ENCODE results near the gene GINS2.

GINS2 gene

DNA sequence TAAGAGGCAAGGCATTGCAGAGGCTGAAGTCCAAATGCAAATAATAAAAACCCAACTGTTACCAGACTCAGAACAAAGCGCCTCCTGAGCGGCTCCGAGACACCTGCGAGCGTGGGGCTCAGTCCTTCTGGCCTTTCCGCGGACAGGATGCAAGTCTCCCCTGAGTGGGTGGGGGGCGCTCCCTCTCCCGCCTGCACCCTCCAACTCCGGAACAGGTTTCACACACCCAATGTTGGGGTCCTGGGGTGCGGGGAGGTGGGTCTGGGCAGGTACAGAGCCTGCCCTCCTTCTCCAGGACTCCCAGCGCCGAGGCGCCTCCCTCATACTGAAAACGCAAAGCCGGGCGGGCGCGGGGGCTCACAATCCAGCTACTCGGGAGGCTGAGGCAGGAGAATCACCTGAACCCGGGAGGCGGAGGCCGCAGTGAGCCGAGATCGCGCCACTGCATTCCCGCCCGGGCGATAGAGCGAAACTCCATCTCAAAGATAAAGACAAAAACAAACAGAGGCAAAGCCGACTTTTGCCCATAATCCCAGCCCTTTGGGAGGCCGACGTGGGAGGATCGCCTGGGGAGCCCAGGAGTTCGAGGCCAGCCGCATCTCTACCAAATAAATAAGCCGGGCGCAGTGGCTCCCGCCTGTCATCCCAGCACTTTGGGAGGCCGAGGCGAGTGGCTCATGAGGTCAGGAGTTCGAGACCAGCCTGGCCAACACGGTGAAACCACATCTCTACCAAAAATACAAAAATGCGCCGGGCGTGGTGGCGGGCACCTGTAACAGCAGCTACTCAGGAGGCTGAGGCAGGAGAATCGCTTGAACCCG, 893 bp downstream of the GINS2 start:
- DNase-seq, result no peak

DNA sequence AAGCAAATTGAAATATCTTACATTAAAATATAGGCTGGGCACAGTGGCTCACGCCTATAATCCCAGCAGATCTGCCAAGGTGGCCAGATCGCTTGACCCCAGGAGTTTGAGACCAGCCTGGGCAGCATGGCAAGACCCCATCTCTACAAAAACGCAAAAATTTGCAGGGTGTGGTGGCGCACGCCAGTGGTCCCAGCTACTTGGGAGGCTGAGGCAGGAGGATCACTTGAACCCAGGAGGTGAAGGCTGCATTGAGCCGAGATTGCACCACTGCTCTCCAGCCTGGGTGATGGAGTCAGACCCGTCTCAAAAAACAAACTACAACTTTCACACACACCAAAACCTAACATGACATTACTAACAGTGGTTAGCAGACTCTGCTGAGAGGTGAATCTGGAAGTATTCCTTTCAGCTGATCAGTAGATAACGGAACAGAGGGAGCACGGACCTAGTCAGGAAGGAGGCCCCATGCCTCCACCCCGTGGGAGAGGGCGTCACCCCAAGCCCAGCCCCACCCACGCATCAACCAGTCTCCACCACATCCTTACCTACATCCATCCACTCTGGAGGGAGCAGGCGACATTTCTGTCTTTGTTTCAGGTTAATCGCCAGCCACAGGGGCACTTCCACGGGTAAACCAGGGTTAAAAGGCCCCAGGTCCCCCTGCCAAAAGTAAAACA, 1.7 kb downstream of the GINS2 start:
- no peak for DNase-seq

- DNase-seq, result no peak
Observed at GRCh38 chr16:85685251-85685650, 3.5 kb downstream of the GINS2 start.

DNA sequence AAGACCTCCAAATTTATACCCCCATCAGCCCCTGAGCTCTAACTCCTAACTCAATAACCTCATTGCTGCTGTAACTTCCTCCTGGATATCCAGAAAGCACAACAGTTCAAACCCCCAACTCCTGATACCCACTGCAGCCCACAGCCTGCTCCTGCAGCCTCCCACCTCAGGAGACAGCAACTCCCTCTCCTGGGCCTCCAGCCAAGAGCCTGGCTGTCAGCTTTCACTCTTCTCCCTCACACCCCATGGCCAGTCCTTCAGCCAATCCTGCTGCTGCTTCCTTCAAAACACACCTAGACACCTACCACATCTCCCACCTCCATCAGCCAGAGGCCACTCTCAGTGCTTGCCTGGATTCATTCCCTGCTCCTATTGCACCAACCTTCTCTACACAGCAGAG, 5.4 kb downstream of the GINS2 start:
- DNase-seq, result no peak

DNA sequence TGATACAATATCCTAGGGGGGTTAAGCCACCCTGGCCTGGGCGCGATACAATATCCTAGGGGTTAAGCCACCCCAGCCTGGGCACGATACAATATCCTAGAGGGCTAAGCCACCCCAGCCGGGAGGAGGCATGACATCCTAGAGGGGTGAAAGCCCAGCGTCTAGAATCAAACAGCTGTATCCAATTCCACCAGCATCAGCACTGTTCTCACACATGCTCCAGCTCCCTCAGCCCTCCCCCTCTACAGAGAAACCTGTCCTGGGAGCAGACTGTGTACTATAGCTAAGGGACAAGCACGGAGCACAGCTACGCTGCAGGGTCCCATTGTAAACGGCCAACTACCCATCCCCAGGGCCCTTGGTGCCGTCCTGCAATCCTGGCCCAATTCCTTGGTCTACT, 6.2 kb downstream of the GINS2 start:
- no peak for DNase-seq

- DNase-seq, result peak; percentile 83
Observed at GRCh38 chr16:85681255-85681654, 7.5 kb downstream of the GINS2 start.

- DNase-seq, result no peak
Observed at GRCh38 chr16:85680352-85680944, 8.3 kb downstream of the GINS2 start.

GRCh38 chr16:85679870-85680269, 8.9 kb downstream of the GINS2 start:
- DNase-seq, result no peak

DNA sequence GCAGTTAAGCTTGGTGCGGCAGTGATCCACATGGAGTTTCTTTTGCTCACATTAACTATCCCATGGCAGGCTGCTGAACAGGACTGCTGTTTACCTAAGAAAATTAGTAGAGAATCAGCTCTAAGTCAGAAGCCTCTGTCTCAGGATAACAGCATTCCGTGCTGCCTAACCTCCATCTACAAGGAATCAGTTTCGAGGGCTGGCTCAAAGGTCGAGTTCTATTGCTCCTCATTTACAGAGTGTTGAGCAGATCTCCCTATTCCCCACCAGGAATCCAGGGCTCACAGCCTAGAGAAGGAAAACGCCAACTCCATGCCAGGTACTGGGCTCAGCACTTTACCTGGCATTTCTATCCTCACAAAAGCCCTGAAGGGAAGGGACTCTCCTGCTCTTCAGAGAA, 9.9 kb downstream of the GINS2 start:
- DNase-seq, result no peak

DNA sequence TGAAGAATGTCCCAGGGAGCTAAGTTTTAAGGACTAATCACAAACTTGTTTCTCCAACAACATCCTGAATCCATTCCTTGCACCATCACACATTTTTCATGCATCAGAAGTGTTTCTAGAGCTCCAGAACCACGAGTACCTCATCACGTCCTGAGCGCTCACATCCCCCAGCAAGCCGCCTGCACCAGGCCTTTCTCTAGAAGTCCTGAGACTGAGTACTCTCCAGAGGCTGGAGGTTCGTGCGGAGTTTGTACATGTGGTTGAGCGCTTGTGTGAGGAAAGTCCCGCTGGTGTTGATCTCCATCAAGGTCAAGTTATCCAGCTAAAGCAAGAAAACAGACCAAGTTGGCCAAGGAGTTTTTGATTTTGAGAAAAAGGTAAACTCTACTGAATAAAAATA, 10.7 kb downstream of the GINS2 start:
- DNase-seq, result no peak

GRCh38 chr16:85677383-85677967, 11.3 kb downstream of the GINS2 start:
- no peak for DNase-seq

DNA sequence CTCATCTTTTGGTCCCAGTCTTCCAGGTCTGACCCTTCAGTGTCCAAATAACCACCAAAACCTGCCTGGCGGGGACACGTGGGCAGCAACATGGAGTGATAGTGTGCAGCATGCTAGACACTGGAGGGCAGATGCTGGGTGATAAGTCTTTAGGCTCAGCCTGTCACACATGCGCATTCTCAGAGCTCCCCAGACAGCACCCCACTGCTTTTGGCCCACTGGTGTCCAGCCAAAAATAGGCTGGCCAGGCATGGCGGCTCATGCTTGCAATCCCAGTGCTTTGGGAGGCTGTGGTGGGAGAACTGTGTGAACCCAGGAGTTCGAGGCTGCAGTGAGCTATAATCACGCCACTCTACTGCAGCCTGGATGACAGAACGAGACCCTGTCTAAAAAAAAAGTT, 12.3 kb downstream of the GINS2 start:
- DNase-seq, result no peak

DNA sequence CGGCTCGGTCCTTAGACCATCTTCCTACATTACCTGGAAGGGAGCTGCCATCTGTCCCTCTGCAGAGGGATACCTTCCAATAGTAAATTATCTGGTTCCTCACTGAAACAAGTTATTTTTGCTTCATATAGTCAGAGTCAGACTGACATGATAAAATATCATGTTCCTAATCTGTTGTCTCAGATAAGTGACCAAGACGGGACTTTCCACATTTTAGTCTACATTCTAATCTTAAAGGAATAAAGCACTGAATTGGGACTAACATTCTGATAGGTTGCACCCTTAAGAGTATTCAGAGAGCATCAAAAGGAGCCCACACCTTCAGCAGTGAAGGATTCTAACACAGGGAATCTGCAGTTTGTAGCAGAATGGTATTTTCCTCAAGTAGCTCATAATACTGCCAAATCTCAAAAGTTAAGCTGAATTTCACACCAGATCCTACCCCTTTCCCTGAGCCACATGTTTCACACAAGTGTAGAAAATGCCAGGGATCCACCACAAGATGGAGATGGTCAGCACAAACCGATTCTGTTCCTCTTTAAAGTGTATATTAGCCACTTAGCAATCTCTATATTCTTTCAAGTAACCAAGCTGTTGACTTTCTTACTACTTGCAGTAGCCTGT, 13.4 kb downstream of the GINS2 start:
- no peak for DNase-seq

DNA sequence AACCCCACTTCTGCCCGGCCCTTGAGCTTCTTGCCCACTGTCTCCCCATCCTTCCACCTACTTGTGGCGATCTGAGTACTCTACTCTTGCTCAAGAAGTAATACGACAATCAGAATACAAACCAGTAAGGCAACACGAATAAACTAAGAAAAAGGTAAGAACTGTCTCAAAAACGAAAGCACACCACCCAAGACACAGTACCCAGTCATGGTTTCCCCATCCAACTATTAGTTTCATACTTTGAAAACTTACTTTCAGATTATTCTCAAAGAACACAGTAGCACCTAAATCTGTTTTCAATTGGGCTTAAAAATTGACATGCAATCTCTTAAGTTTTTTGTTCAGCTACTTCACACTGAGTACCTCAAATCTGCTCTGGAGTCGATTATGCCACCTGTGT, 13.9 kb downstream of the GINS2 start:
- no peak for DNase-seq

- no peak for DNase-seq
Observed at GRCh38 chr16:85674418-85674755, 14.4 kb downstream of the GINS2 start.

DNA sequence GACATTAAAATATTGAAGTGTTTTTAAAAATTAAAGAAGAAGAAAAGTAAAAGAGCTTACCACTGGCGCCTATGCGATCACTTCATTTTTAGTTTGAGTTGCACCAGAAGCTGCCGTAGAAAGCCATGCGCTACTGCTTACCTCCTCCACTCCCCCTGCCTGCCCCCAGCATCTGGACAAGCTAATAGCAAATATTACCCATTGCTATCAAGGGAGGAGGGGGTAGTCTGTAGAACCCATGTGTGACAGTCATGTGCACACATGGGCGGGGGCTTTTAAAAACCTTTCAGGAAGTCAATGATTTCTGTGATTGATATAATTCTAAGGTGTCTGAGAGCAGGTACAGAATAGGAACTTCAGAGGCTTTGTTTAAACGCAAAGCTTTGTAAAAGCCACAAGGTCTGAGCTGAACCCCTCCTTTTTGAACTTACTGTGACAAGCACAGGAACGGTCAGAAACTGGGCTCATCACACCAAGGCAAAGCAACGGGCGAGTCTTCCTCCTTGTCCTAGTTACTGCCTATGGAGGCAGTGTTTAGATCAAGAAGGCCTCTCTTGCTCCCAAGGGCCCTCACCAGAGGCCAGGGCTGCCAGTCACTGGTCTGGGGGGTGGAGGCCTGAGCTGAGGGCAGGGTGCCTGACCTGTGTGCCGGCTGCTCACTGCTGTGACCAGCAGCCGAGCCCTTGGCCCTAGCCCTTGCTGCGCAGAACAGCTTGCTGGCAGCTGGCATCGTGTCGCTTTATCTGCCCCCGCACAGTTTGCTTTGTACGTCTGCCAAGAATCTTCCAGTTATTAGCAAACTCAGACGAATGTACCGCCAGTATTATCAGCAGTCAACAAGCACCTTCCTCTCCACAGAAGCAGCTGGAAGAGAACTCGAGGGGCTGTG, 15.0 kb downstream of the GINS2 start:
- no peak for DNase-seq

GRCh38 chr16:85670840-85671239, 17.9 kb downstream of the GINS2 start:
- DNase-seq, result no peak

DNA sequence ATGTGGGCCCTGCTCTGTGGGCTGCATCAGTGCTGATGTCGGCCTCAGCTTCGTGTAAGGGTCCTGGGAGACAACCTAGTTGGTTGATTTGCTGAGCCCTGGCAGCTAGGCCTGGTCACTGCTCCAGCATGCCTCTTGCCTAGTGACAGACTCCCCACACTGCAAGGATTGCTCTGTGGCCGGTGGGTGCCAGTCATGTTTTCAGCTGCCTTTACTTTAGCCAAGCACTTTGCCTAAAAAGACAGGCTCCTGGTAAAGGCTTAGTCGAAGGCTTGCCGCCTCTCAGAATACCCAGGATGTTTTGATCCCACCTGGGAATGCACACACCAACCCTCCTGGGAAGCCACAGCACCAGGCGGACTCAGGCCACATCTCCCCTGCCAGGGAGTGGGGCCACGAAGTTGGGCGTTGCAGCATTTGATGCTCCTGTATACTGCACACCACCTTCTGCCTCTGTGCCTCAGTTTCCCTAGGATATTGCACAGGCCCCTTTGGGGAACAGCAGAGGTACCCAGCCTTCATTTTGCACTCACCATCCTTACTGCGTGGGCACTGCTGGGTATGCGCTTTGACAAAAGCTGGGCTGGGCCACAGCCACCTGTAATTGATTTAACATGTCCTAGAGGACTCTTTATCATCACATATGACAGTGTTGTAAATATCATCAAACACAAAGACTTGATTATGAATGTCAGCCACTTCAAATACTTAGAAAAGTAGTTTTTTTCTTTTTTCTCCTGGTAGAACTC, 19.9 kb downstream of the GINS2 start:
- DNase-seq, result no peak

DNA sequence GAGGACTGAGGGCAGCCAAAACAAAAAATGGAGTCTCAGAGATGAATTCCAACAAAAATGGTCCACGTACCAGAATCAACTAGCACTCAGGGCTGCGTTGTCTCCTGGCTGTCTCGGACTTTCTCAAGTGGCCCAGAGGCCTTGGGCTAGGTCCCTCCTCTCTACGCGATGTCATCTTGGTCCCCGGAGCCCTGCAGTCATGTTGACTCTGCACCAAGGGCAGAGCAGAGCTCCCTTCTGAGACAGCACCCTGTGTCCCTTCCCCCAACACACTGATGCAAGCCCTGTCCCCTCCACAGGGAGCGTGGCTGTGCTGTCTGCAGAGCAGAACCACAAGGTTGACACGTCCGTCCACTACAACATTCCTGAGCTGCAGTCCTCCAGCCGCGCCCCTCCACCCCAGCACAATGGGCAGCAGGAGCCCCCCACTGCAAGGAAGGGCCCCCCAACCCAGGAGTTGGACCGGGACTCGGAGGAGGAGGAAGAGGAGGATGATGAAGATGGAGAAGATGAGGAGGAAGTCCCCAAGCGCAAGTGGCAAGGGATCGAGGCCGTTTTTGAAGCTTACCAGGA, 20.8 kb downstream of the GINS2 start:
- DNase-seq, result no peak

DNA sequence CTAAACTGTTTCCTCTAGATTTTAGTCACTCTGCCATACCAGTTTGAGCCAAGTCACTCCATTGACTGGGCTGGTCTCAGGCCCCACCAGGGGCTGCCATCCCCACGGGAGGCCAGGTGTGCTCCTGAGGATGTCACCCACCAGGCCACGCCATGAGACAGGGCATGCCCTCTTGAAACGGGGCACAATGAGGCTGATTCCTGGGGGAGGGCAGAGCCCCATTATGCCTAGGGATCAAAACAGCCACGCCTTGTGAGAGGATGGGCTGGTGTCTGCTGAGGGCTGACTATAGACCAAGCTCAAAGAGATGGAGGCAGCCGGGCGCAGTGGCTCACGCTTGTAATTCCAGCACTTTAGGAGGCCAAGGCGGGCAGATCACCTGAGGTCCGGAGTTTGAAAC, 21.5 kb downstream of the GINS2 start:
- DNase-seq, result no peak

DNA sequence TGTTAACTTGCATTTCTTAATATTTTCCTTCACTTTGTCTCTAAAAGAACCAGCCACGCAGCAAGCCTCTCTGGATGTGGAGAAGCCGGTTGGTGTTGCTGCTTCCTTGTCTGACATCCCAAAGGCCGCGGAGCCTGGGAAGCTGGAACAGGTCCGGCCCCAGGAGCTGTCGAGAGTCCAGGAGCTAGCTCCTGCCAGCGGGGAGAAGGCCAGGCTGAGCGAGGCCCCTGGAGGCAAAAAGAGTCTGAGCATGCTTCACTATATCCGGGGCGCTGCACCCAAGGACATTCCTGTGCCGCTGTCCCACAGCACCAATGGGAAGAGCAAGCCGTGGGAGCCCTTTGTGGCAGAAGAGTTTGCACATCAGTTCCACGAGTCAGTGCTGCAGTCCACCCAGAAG, 22.8 kb downstream of the GINS2 start:
- no peak for DNase-seq
